ENCODE measurements around the gene EPB41L1. TPM values are rescaled to one million over a fixed set of nuclear protein-coding genes. Genes with fewer than 3 reads are reported as not detected.

EPB41L1 gene
- total RNA-seq, 1 experiment from 2014 or later, result 38.7 TPM

DNA sequence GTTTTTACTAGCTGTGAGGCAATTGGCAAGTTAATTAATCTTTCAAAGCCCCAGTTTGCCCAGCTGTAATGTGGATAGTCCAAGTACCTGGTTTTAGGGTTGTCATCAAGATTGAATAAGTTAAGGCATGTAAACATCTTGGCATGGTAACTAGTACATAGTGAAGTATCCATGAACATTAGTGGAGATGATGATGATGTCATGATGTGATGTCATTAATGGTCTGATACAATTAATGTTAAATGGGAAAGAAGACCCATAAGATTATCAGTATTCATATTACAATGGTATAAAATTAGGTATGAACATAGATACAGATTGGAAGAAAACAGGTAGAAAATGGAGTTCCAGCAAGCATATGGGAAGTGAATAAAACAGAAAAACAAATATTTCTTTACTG is 5.3 kb downstream of the EPB41L1 start:
- no peak for ATAC-seq

More for the DNA sequence above, 5.3 kb downstream of the EPB41L1 start:
- H3K27me3 Mint-ChIP-seq (ENCODE audit: low read depth), result peaks cover 9% of the 10 kb centered on the region; the same call in 1 of the 2 replicates
- H3K27ac Mint-ChIP-seq, result no peak overlapping the region
- TF ChIP-seq FOXJ3 (CRISPR knock-in tag; IDR thresholded peaks at IDR 0.05; ENCODE audit: borderline replicate concordance) (no peak), ZNF416 (CRISPR knock-in tag; IDR thresholded peaks at IDR 0.05) (no peak), TEAD4 (CRISPR knock-in tag; IDR thresholded peaks at IDR 0.05) (no peak), FOXP1 (CRISPR knock-in tag; IDR thresholded peaks at IDR 0.05; ENCODE audit: borderline replicate concordance) (no peak), EMX1 (CRISPR knock-in tag; IDR thresholded peaks at IDR 0.05) (no peak), TP53 (CRISPR knock-in tag; IDR thresholded peaks at IDR 0.05) (no peak), ETV6 (CRISPR knock-in tag; IDR thresholded peaks at IDR 0.05) (no peak), CBFB (CRISPR knock-in tag; IDR thresholded peaks at IDR 0.05; ENCODE audit: low read depth) (no peak)
- TF ChIP-seq, protein P1, sequence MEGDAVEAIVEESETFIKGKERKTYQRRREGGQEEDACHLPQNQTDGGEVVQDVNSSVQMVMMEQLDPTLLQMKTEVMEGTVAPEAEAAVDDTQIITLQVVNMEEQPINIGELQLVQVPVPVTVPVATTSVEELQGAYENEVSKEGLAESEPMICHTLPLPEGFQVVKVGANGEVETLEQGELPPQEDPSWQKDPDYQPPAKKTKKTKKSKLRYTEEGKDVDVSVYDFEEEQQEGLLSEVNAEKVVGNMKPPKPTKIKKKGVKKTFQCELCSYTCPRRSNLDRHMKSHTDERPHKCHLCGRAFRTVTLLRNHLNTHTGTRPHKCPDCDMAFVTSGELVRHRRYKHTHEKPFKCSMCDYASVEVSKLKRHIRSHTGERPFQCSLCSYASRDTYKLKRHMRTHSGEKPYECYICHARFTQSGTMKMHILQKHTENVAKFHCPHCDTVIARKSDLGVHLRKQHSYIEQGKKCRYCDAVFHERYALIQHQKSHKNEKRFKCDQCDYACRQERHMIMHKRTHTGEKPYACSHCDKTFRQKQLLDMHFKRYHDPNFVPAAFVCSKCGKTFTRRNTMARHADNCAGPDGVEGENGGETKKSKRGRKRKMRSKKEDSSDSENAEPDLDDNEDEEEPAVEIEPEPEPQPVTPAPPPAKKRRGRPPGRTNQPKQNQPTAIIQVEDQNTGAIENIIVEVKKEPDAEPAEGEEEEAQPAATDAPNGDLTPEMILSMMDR (IDR thresholded peaks at IDR 0.05), result no peak
- TF ChIP-seq, protein P2, sequence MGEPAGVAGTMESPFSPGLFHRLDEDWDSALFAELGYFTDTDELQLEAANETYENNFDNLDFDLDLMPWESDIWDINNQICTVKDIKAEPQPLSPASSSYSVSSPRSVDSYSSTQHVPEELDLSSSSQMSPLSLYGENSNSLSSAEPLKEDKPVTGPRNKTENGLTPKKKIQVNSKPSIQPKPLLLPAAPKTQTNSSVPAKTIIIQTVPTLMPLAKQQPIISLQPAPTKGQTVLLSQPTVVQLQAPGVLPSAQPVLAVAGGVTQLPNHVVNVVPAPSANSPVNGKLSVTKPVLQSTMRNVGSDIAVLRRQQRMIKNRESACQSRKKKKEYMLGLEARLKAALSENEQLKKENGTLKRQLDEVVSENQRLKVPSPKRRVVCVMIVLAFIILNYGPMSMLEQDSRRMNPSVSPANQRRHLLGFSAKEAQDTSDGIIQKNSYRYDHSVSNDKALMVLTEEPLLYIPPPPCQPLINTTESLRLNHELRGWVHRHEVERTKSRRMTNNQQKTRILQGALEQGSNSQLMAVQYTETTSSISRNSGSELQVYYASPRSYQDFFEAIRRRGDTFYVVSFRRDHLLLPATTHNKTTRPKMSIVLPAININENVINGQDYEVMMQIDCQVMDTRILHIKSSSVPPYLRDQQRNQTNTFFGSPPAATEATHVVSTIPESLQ (CRISPR knock-in tag; IDR thresholded peaks at IDR 0.05), result no peak
- TF ChIP-seq, protein P3, sequence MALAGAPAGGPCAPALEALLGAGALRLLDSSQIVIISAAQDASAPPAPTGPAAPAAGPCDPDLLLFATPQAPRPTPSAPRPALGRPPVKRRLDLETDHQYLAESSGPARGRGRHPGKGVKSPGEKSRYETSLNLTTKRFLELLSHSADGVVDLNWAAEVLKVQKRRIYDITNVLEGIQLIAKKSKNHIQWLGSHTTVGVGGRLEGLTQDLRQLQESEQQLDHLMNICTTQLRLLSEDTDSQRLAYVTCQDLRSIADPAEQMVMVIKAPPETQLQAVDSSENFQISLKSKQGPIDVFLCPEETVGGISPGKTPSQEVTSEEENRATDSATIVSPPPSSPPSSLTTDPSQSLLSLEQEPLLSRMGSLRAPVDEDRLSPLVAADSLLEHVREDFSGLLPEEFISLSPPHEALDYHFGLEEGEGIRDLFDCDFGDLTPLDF (CRISPR knock-in tag; IDR thresholded peaks at IDR 0.05), result no peak
- TF ChIP-seq, protein P4, sequence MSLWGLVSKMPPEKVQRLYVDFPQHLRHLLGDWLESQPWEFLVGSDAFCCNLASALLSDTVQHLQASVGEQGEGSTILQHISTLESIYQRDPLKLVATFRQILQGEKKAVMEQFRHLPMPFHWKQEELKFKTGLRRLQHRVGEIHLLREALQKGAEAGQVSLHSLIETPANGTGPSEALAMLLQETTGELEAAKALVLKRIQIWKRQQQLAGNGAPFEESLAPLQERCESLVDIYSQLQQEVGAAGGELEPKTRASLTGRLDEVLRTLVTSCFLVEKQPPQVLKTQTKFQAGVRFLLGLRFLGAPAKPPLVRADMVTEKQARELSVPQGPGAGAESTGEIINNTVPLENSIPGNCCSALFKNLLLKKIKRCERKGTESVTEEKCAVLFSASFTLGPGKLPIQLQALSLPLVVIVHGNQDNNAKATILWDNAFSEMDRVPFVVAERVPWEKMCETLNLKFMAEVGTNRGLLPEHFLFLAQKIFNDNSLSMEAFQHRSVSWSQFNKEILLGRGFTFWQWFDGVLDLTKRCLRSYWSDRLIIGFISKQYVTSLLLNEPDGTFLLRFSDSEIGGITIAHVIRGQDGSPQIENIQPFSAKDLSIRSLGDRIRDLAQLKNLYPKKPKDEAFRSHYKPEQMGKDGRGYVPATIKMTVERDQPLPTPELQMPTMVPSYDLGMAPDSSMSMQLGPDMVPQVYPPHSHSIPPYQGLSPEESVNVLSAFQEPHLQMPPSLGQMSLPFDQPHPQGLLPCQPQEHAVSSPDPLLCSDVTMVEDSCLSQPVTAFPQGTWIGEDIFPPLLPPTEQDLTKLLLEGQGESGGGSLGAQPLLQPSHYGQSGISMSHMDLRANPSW (CRISPR knock-in tag; conservative IDR thresholded peaks at IDR 0.05; ENCODE audit: low read depth), result no peak
- TF ChIP-seq, protein P5, sequence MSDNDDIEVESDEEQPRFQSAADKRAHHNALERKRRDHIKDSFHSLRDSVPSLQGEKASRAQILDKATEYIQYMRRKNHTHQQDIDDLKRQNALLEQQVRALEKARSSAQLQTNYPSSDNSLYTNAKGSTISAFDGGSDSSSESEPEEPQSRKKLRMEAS (CRISPR knock-in tag; IDR thresholded peaks at IDR 0.05), result no peak
- TF ChIP-seq, protein P6, sequence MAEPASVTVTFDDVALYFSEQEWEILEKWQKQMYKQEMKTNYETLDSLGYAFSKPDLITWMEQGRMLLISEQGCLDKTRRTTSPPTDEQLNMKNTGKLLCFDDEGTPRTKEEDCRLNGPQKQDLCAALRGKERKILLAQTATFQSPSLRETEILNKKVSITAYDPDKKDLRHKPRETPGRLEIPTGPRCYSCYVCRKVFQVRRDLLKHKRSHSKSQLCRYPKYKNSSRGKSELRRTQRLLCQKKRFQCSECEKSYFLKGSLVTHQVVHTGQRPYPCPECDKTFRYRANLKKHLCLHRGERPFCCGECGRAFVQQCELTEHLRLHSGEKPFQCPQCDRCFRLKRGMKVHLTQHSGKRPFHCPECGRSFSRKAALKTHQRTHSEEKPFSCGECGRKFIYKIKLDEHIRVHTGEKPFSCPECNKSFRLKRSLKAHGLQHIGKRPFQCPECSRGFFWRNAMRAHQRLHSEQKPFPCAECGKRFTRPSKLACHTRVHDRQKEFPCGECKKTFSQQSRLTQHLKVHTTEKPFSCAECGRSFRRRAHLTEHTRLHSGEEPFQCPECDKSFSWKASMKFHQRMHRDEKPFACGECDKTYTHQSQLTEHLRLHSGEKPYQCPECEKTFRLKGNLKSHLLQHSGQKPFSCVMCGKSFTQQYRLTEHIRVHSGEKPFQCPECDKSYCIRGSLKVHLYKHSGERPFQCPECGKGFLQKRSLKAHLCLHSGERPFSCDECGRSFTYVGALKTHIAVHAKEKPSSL (CRISPR knock-in tag; conservative IDR thresholded peaks at IDR 0.05), result no peak
- TF ChIP-seq, protein P7, sequence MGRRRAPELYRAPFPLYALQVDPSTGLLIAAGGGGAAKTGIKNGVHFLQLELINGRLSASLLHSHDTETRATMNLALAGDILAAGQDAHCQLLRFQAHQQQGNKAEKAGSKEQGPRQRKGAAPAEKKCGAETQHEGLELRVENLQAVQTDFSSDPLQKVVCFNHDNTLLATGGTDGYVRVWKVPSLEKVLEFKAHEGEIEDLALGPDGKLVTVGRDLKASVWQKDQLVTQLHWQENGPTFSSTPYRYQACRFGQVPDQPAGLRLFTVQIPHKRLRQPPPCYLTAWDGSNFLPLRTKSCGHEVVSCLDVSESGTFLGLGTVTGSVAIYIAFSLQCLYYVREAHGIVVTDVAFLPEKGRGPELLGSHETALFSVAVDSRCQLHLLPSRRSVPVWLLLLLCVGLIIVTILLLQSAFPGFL (CRISPR knock-in tag; IDR thresholded peaks at IDR 0.05; ENCODE audit: borderline replicate concordance), result no peak
- TF ChIP-seq, protein P8, sequence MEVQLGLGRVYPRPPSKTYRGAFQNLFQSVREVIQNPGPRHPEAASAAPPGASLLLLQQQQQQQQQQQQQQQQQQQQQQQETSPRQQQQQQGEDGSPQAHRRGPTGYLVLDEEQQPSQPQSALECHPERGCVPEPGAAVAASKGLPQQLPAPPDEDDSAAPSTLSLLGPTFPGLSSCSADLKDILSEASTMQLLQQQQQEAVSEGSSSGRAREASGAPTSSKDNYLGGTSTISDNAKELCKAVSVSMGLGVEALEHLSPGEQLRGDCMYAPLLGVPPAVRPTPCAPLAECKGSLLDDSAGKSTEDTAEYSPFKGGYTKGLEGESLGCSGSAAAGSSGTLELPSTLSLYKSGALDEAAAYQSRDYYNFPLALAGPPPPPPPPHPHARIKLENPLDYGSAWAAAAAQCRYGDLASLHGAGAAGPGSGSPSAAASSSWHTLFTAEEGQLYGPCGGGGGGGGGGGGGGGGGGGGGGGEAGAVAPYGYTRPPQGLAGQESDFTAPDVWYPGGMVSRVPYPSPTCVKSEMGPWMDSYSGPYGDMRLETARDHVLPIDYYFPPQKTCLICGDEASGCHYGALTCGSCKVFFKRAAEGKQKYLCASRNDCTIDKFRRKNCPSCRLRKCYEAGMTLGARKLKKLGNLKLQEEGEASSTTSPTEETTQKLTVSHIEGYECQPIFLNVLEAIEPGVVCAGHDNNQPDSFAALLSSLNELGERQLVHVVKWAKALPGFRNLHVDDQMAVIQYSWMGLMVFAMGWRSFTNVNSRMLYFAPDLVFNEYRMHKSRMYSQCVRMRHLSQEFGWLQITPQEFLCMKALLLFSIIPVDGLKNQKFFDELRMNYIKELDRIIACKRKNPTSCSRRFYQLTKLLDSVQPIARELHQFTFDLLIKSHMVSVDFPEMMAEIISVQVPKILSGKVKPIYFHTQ (CRISPR knock-in tag; IDR thresholded peaks at IDR 0.05), result no peak
- TF ChIP-seq, protein P9, sequence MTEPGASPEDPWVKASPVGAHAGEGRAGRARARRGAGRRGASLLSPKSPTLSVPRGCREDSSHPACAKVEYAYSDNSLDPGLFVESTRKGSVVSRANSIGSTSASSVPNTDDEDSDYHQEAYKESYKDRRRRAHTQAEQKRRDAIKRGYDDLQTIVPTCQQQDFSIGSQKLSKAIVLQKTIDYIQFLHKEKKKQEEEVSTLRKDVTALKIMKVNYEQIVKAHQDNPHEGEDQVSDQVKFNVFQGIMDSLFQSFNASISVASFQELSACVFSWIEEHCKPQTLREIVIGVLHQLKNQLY (CRISPR knock-in tag; IDR thresholded peaks at IDR 0.05), result no peak
- no peak overlapping the region for H3K4me3 Mint-ChIP-seq
- peaks cover 7% of the 10 kb centered on the region for H3K4me1 Mint-ChIP-seq
- no peaks in the 10 kb centered on the region for H3K9me3 Mint-ChIP-seq
- DNase-seq (ENCODE audit: low spot score), result no peak
- ChIA-PET POLR2A (no interaction called here), CTCF (interaction anchor here (0.7 to 1.8 kb wide), 3 partner anchors 40 to 165 kb away, joined by 3 to 5 read pairs (median 4); no protein-coding TSS in a partner anchor)
- H3K36me3 Mint-ChIP-seq, result no peaks in the 10 kb centered on the region
